H9 (cell line): ENCODE results near the gene DUSP7. TPM values are rescaled to one million over a fixed set of nuclear protein-coding genes. Genes with fewer than 3 reads are reported as not detected.

Experiments
- DNase-seq: peaks from one replicate; pipeline ENCODE4 v3.0.0-alpha.2; 2017
- H2AFZ ChIP-seq: one replicate; pipeline ENCODE4 v1.6.1; 2013; ENCODE audit warnings: mild to moderate bottlenecking, low read length, control low read depth, moderate library complexity
- H2AK5ac ChIP-seq: 2 replicates; pipeline ENCODE4 v1.6.1; 2013; ENCODE audit warnings: low read length, control low read depth, mixed read lengths; ENCODE audit not compliant: insufficient read length
- H2BK120ac ChIP-seq: one replicate; pipeline ENCODE4 v1.6.1; 2013; ENCODE audit warnings: low read depth, mild to moderate bottlenecking, low read length, control low read depth, inconsistent platforms; ENCODE audit not compliant: poor library complexity, severe bottlenecking
- H2BK12ac ChIP-seq: 2 replicates; pipeline ENCODE4 v1.6.1; 2013; ENCODE audit warnings: low read length, control low read depth, mixed read lengths, low read depth; ENCODE audit not compliant: insufficient read length
- H2BK15ac ChIP-seq: 2 replicates; pipeline ENCODE4 v1.6.1; 2013; ENCODE audit warnings: low read depth, low read length, control low read depth
- H2BK20ac ChIP-seq: one replicate; pipeline ENCODE4 v1.6.1; 2013; ENCODE audit warnings: low read depth, mild to moderate bottlenecking, low read length, control low read depth, inconsistent platforms; ENCODE audit not compliant: poor library complexity, severe bottlenecking
- H2BK5ac ChIP-seq: 2 replicates; pipeline ENCODE4 v1.6.1; 2013; ENCODE audit warnings: low read length, control low read depth, mixed read lengths; ENCODE audit not compliant: insufficient read length
- H3K14ac ChIP-seq: 2 replicates; pipeline ENCODE4 v1.6.1; 2013; ENCODE audit warnings: low read length, control low read depth; ENCODE audit not compliant: insufficient read depth
- H3K18ac ChIP-seq: 2 replicates; pipeline ENCODE4 v1.6.1; 2013; ENCODE audit warnings: low read depth, mild to moderate bottlenecking, mixed read lengths, low read length, control low read depth; ENCODE audit not compliant: insufficient read length
- H3K23ac ChIP-seq: 2 replicates; pipeline ENCODE4 v1.6.1; 2013; ENCODE audit warnings: low read length, control low read depth, mixed read lengths, low read depth; ENCODE audit not compliant: insufficient read length
- H3K23me2 ChIP-seq: 2 replicates; pipeline ENCODE4 v1.6.1; 2013; ENCODE audit warnings: low read depth, mild to moderate bottlenecking, mixed read lengths, low read length, control low read depth; ENCODE audit not compliant: insufficient read length, poor library complexity, severe bottlenecking
- H3K27ac ChIP-seq: 2 replicates; pipeline ENCODE4 v1.5.1; 2013; ENCODE audit warnings: low read length, control low read depth, mixed read lengths, low read depth; ENCODE audit not compliant: insufficient read length
- H3K27me3 ChIP-seq: 2 replicates; pipeline ENCODE4 v1.6.1; 2013; ENCODE audit warnings: low read length, control low read depth, inconsistent platforms; ENCODE audit not compliant: insufficient read depth
- H3K4ac ChIP-seq: 2 replicates; pipeline ENCODE4 v1.6.1; 2013; ENCODE audit warnings: low read depth, mild to moderate bottlenecking, control low read depth, inconsistent platforms, low read length, moderate library complexity
- H3K4me1 ChIP-seq: 2 replicates; pipeline ENCODE4 v1.6.1; 2013; ENCODE audit warnings: low read length, control low read depth, inconsistent platforms; ENCODE audit not compliant: insufficient read depth
- H3K4me2 ChIP-seq: 2 replicates; pipeline ENCODE4 v1.6.1; 2013; ENCODE audit warnings: low read length, control low read depth, mixed read lengths; ENCODE audit not compliant: insufficient read length, insufficient read depth
- H3K56ac ChIP-seq: 2 replicates; pipeline ENCODE4 v1.6.1; 2013; ENCODE audit warnings: low read depth, mild to moderate bottlenecking, mixed read lengths, low read length, control low read depth; ENCODE audit not compliant: insufficient read length
- H3K79me1 ChIP-seq: 2 replicates; pipeline ENCODE4 v1.6.1; 2013; ENCODE audit warnings: low read depth, mild to moderate bottlenecking, moderate library complexity, low read length, control low read depth, inconsistent platforms; ENCODE audit not compliant: insufficient read depth, poor library complexity, severe bottlenecking
- H3K79me2 ChIP-seq: 2 replicates; pipeline ENCODE4 v1.6.1; 2013; ENCODE audit warnings: low read length, control low read depth, inconsistent platforms; ENCODE audit not compliant: insufficient read depth
- H3K9ac ChIP-seq: 2 replicates; pipeline ENCODE4 v1.6.1; 2013; ENCODE audit warnings: low read length, control low read depth, mixed read lengths; ENCODE audit not compliant: insufficient read length; ENCODE audit errors: extremely low read depth
- H3K9me3 ChIP-seq: one replicate; pipeline ENCODE4 v1.6.1; 2013; ENCODE audit warnings: low read depth, low read length, inconsistent platforms; ENCODE audit not compliant: control insufficient read depth
- H3T11ph ChIP-seq: one replicate; pipeline ENCODE4 v1.6.1; 2013; ENCODE audit warnings: mild to moderate bottlenecking, low read length, control low read depth, inconsistent platforms
- H4K20me1 ChIP-seq: one replicate; pipeline ENCODE4 v1.6.1; 2013; ENCODE audit not compliant: control insufficient read depth, insufficient read length, insufficient read depth
- H4K5ac ChIP-seq: 2 replicates; pipeline ENCODE4 v1.6.1; 2013; ENCODE audit warnings: low read depth, mild to moderate bottlenecking, mixed read lengths, low read length, control low read depth; ENCODE audit not compliant: insufficient read length
- H4K8ac ChIP-seq: replicated peaks from 2 replicates; pipeline ENCODE4 v1.6.1; 2013; ENCODE audit warnings: low read length, control low read depth, mixed read lengths, low read depth; ENCODE audit not compliant: insufficient read length
- H4K91ac ChIP-seq: 2 replicates; pipeline ENCODE4 v1.6.1; 2013; ENCODE audit warnings: low read depth, mild to moderate bottlenecking, moderate library complexity, mixed read lengths, low read length, control low read depth; ENCODE audit not compliant: insufficient read length
- H3K27ac Mint-ChIP-seq, 3 experiments: 2 replicates in 2 of 3; 3 replicates in 1 of 3; pipeline ENCODE4 v1.8.0; 2020 to 2021; ENCODE audit warnings: mixed read lengths in 3 of 3, mild to moderate bottlenecking in 1 of 3, moderate library complexity in 1 of 3
- H3K27me3 Mint-ChIP-seq: 2 replicates; pipeline ENCODE4 v1.8.0; 2021; ENCODE audit warnings: low read depth, mild to moderate bottlenecking, moderate library complexity, mixed read lengths
- H3K36me3 Mint-ChIP-seq, 3 experiments: 2 replicates in 2 of 3; 3 replicates in 1 of 3; pipeline ENCODE4 v1.8.0; 2020 to 2021; ENCODE audit warnings: low read depth in 3 of 3, mixed read lengths in 3 of 3; ENCODE audit not compliant: insufficient read depth in 1 of 3
- H3K4me1 Mint-ChIP-seq, 2 experiments: 2 replicates each; pipeline ENCODE4 v1.8.0; 2020; ENCODE audit warnings: mixed read lengths in 2 of 2
- H3K4me3 Mint-ChIP-seq, 2 experiments: 2 replicates in 1 of 2; 3 replicates in 1 of 2; pipeline ENCODE4 v1.8.0; 2020 to 2021; ENCODE audit warnings: mild to moderate bottlenecking in 2 of 2, mixed read lengths in 2 of 2, moderate library complexity in 1 of 2
- H3K9me3 Mint-ChIP-seq, 2 experiments: 2 replicates in 1 of 2; 3 replicates in 1 of 2; pipeline ENCODE4 v1.8.0; 2020; ENCODE audit warnings: mild to moderate bottlenecking in 2 of 2, mixed read lengths in 2 of 2, moderate library complexity in 1 of 2
- WGBS: extraction: QIAGEN DNeasy Blood & Tissue Kit; methylation state at CpG from one replicate; pipeline ENCODE4 v1.1.7; 2013; ENCODE audit warnings: missing lambda C conversion rate, low lambda C conversion rate, mixed read lengths; ENCODE audit not compliant: insufficient read length; ENCODE audit errors: extremely low coverage; 5-methylcytosine and 5-hydroxymethylcytosine counted together
- total RNA-seq: library from RNA; stranded (reverse); gene quantifications from 2 replicates; pipeline ENCODE4 v1.2.1, GENCODE V29; 2021
- TF ChIP-seq, protein P1 (sequence below): fragments of 200-600 bp; sonication (generic); conservative IDR thresholded peaks from 3 replicates; pipeline ENCODE4 v1.8.0; 2021; ENCODE audit warnings: antibody characterized with exemption, mild to moderate bottlenecking

DUSP7 gene
- total RNA-seq, 1 experiment from 2014 or later: 24.0 TPM

DNA sequence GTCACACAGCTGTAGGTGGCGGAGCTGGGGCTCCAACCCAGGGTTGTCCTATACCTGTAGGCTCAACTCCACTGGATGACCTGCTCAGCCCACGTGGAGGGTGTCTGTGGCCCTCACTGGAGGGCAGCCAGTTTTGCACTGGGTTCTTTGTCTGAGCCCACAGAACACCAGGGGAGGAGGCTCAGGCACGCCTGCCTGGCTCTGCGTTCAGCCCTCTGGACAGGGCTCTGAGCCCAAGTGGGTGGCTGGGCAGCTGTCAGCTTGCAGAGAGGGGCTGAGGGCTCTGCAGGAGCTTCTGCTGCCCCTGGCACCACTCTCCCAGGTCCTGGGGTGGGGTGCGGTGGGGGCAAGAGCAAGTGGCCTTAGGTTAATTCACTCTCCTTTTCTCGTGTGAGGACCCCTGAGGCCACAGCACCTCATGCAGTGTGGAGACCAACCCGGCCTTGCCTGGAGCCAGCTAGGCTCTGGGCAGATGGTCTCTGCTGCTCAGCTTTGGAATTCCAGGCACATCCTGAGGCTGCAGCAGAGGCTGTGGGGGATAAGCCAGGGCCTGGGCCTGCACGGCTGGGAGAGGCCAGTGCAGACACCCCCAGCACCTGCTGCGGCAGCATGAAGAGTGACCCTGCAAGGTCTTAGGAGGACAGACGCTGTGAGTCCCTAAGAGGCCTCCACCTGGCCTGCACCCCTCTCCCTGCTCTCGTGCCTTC is 23.5 kb downstream of the DUSP7 start:
- Histone ChIP-seq H3K56ac (no peak overlapping the region), H3K18ac (no peak overlapping the region), H2AFZ (no peak overlapping the region), H3T11ph (no peak overlapping the region), H3K14ac (no peak overlapping the region), H4K8ac (no peak overlapping the region), H2BK120ac (no peak overlapping the region), H2AK5ac (no peak overlapping the region), H2BK12ac (no peak overlapping the region), H3K23ac (no peak overlapping the region), H3K9ac (no peak overlapping the region), H2BK15ac (no peak overlapping the region), H3K27me3 (no peaks in the 10 kb centered on the region), H3K79me2 (no peaks in the 10 kb centered on the region), H4K5ac (no peak overlapping the region), H3K9me3 (no peaks in the 10 kb centered on the region), H3K4me2 (no peak overlapping the region), H3K79me1 (no peaks in the 10 kb centered on the region), H4K91ac (no peak overlapping the region), H3K23me2 (no peaks in the 10 kb centered on the region), H3K27ac (no peak overlapping the region), H2BK5ac (no peak overlapping the region), H3K4me1 (no peaks in the 10 kb centered on the region), H2BK20ac (no peak overlapping the region), H3K4ac (no peak overlapping the region), H4K20me1 (no peaks in the 10 kb centered on the region)
- Mint-ChIP-seq H3K9me3 (no peaks in the 10 kb centered on the region), H3K36me3 (no peaks in the 10 kb centered on the region), H3K27me3 (no peaks in the 10 kb centered on the region), H3K4me3 (no peak overlapping the region), H3K27ac (no peak overlapping the region), H3K4me1 (peaks cover 0 to 8% of the 10 kb centered on the region in 2 experiments; a peak in 2 of 4 replicates)
- TF ChIP-seq, protein P1, sequence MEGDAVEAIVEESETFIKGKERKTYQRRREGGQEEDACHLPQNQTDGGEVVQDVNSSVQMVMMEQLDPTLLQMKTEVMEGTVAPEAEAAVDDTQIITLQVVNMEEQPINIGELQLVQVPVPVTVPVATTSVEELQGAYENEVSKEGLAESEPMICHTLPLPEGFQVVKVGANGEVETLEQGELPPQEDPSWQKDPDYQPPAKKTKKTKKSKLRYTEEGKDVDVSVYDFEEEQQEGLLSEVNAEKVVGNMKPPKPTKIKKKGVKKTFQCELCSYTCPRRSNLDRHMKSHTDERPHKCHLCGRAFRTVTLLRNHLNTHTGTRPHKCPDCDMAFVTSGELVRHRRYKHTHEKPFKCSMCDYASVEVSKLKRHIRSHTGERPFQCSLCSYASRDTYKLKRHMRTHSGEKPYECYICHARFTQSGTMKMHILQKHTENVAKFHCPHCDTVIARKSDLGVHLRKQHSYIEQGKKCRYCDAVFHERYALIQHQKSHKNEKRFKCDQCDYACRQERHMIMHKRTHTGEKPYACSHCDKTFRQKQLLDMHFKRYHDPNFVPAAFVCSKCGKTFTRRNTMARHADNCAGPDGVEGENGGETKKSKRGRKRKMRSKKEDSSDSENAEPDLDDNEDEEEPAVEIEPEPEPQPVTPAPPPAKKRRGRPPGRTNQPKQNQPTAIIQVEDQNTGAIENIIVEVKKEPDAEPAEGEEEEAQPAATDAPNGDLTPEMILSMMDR: no peak
- no peak for DNase-seq
- WGBS: no CpG with 5 or more reads among the region's 11 CpGs
